SK-N-SH (cell line): ENCODE measurements around the gene OR2AG2.

Source experiments
- EP300 ChIP-seq, 2 experiments: IDR thresholded peaks; 2 replicates each; pipeline versions ENCODE4 v1.4.0 to v1.6.1; 2012; ENCODE audit warnings: borderline replicate concordance in 1 of 2, low read depth in 1 of 2, low read length in 1 of 2
- EZH2phosphoT487 ChIP-seq: fragments of 200-600 bp; sonication (generic); IDR thresholded peaks from 2 replicates; pipeline ENCODE4 v1.6.1; 2017; ENCODE audit warnings: low read depth, mixed run types, mild to moderate bottlenecking, antibody characterized with exemption, moderate library complexity, borderline replicate concordance
- JUND ChIP-seq: IDR thresholded peaks from 2 replicates; pipeline ENCODE4 v1.4.0; 2012
- MXI1 ChIP-seq: IDR thresholded peaks from 2 replicates; pipeline ENCODE4 v1.6.1; 2012; ENCODE audit warnings: mild to moderate bottlenecking, low read depth, low read length, improper control_type of control experiment
- NFIC ChIP-seq: IDR thresholded peaks from 2 replicates; pipeline ENCODE4 v1.4.0; 2012; ENCODE audit warnings: borderline replicate concordance
- NRF1 ChIP-seq: IDR thresholded peaks from 2 replicates; pipeline ENCODE4 v1.6.1; 2012; ENCODE audit warnings: low read depth, mild to moderate bottlenecking, low read length
- POLR2AphosphoS5 ChIP-seq: IDR thresholded peaks from 2 replicates; pipeline ENCODE4 v1.6.1; 2012; ENCODE audit warnings: low read depth, low read length
- RAD21 ChIP-seq: IDR thresholded peaks from 2 replicates; pipeline ENCODE4 v1.6.1; 2012; ENCODE audit warnings: mild to moderate bottlenecking, low read length
- RXRA ChIP-seq: IDR thresholded peaks from 2 replicates; pipeline ENCODE4 v1.4.0; 2012; ENCODE audit warnings: low read depth, mild to moderate bottlenecking, borderline replicate concordance
- TCF12 ChIP-seq: IDR thresholded peaks from 2 replicates; pipeline ENCODE4 v1.4.0; 2012
- TF ChIP-seq, protein P1 (sequence below): fragments of 200-600 bp; sonication (generic); IDR thresholded peaks from 2 replicates; pipeline ENCODE4 v1.6.1; 2017; ENCODE audit warnings: antibody characterized with exemption, mild to moderate bottlenecking, moderate library complexity
- TF ChIP-seq, protein P2 (sequence below): IDR thresholded peaks from 2 replicates; pipeline ENCODE4 v1.4.0; 2012; ENCODE audit warnings: low read depth

DNA sequence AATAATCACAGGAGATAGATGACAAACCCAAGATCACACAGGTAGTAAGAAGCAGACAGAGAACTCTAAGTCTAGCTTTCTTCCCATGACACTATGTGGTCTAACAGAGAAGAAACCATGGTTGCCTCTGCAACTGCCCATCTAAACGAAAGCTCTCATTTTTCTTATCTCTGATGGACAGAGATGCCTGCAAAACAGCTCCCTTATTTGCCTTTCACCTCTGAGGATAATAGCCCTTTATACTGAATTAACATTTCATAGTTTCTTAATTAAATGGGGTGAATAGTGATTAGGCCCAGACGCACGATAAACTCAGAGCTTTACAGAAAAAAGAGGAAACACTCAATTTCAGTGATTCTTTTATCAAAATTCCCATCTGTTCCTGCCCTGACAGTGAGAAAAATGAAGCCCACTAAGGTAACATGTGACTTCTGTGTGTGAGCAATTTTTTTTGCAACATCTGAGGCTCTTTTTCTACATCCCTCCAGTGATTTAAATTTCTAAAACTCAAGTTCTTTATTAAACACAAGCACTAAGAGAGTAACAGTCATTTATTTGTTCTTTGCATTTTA lies 24.6 kb downstream of the OR2AG2 start:
- TF ChIP-seq NRF1 = no peak
- TF ChIP-seq, protein P1, sequence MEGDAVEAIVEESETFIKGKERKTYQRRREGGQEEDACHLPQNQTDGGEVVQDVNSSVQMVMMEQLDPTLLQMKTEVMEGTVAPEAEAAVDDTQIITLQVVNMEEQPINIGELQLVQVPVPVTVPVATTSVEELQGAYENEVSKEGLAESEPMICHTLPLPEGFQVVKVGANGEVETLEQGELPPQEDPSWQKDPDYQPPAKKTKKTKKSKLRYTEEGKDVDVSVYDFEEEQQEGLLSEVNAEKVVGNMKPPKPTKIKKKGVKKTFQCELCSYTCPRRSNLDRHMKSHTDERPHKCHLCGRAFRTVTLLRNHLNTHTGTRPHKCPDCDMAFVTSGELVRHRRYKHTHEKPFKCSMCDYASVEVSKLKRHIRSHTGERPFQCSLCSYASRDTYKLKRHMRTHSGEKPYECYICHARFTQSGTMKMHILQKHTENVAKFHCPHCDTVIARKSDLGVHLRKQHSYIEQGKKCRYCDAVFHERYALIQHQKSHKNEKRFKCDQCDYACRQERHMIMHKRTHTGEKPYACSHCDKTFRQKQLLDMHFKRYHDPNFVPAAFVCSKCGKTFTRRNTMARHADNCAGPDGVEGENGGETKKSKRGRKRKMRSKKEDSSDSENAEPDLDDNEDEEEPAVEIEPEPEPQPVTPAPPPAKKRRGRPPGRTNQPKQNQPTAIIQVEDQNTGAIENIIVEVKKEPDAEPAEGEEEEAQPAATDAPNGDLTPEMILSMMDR = no peak
- TF ChIP-seq MXI1 = no peak
- no peak for TF ChIP-seq RXRA
- TF ChIP-seq EP300 (IDR thresholded peaks at IDR 0.05; ENCODE audit: borderline replicate concordance in 1 of 2, low read depth in 1 of 2, low read length in 1 of 2) = no peak
- no peak for TF ChIP-seq RAD21
- TF ChIP-seq, protein P2, sequence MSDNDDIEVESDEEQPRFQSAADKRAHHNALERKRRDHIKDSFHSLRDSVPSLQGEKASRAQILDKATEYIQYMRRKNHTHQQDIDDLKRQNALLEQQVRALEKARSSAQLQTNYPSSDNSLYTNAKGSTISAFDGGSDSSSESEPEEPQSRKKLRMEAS = no peak
- TF ChIP-seq JUND = no peak
- TF ChIP-seq NFIC = no peak
- no peak for TF ChIP-seq POLR2AphosphoS5
- no peak for TF ChIP-seq TCF12
- no peak for TF ChIP-seq EZH2phosphoT487
